GM18507 (cell line): ENCODE results near the gene GLMN.

Source experiments
- DNase-seq: peaks from one replicate; pipeline ENCODE4 v3.0.0; 2011; ENCODE audit warnings: low read depth; ENCODE audit not compliant: insufficient read length; ENCODE audit errors: extremely low spot score
- FAIRE-seq: peaks from 2 replicates; lab custom pipeline; 2011; peaks lifted over from hg19 to GRCh38; lab: Jason Lieb, UNC

Gene GLMN

DNA sequence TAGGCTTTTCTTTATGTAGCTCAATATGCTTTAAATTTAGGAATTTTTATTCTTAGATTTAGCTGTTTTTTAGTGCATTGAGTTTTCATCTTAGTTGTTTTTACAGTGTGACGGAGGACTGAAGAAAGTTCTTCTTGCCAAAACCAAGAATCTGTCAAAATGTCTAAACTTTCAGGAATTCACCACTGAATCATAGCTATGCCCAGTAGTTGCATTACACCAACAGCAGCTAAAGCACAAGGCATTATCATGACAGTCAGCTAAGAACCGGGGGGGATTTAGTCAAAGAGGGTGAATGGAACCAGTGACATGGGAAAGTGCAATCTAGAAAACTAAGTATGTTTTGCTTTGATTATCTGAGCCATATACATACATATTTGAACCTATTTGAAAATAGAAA is 87.6 kb downstream of the GLMN start:
- DNase-seq (no peak), FAIRE-seq (no peak)

- no peak for DNase-seq
- no peak for FAIRE-seq
Observed at GRCh38 chr1:92210701-92211100, 88.1 kb downstream of the GLMN start.

GRCh38 chr1:92203105-92203504 is 95.7 kb downstream of the GLMN start:
- no peak for DNase-seq
- no peak for FAIRE-seq

- no peak for DNase-seq
- no peak for FAIRE-seq
Observed at GRCh38 chr1:92201973-92202372, 96.8 kb downstream of the GLMN start.
